Activated naive CD8-positive, alpha-beta T cell treated with anti-CD3 and anti-CD28 coated beads for 36 hours (primary cell): ENCODE results near the gene MTX3. TPM values are rescaled to one million over a fixed set of nuclear protein-coding genes. Genes with fewer than 3 reads are reported as not detected.

ENCODE experiments used
- DNase-seq: peaks from one replicate; pipeline ENCODE4 v3.0.0; 2021
- H3K27ac Mint-ChIP-seq: one replicate; pipeline ENCODE4 v1.8.0; 2022; ENCODE audit warnings: mild to moderate bottlenecking, moderate library complexity, mixed read lengths
- H3K27me3 Mint-ChIP-seq: one replicate; pipeline ENCODE4 v1.8.0; 2022; ENCODE audit warnings: mild to moderate bottlenecking, mixed read lengths
- H3K36me3 Mint-ChIP-seq: one replicate; pipeline ENCODE4 v1.8.0; 2021; ENCODE audit warnings: mild to moderate bottlenecking, mixed read lengths
- H3K4me1 Mint-ChIP-seq: one replicate; pipeline ENCODE4 v1.8.0; 2021; ENCODE audit warnings: mixed read lengths
- H3K4me3 Mint-ChIP-seq: one replicate; pipeline ENCODE4 v1.8.0; 2022; ENCODE audit warnings: mild to moderate bottlenecking, moderate library complexity, mixed read lengths
- H3K9me3 Mint-ChIP-seq: one replicate; pipeline ENCODE4 v1.8.0; 2022; ENCODE audit warnings: mixed read lengths
- total RNA-seq, 2 experiments: library from RNA; stranded (reverse); gene quantifications; one replicate each; pipeline ENCODE4 v1.2.3, GENCODE V29; 2021

MTX3 gene
- total RNA-seq, 2 experiments from 2014 or later, result 15.6 to 16.2 TPM

DNA sequence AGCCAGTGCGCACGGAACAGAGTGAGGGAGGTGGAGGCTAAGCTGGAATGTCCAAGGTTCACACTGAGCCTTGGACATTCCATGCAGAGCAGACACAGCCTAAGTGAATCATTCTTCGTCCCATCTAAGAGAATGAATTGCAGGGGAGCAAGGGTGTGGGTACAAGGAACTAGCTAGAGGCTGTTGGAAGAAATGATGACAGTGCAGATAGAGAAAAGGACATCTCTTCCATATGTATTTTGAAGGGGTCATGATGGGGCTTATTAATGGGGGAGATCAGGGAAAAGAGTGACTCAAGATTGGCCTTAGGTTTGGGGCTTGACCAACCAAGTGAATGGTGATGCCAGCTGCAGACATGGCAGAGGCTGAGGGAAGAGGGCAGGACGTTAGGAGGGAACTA is 59.2 kb downstream of the MTX3 start:
- Mint-ChIP-seq H3K4me1 (peaks cover 3% of the 10 kb centered on the region), H3K27me3 (no peaks in the 10 kb centered on the region), H3K27ac (no peak overlapping the region), H3K9me3 (no peaks in the 10 kb centered on the region), H3K4me3 (no peak overlapping the region), H3K36me3 (no peaks in the 10 kb centered on the region)
- no peak for DNase-seq

- no peaks in the 10 kb centered on the region for H3K9me3 Mint-ChIP-seq
- H3K4me1 Mint-ChIP-seq, result no peaks in the 10 kb centered on the region
- H3K27ac Mint-ChIP-seq, result no peak overlapping the region
- no peaks in the 10 kb centered on the region for H3K27me3 Mint-ChIP-seq
- no peak for DNase-seq
- no peaks in the 10 kb centered on the region for H3K36me3 Mint-ChIP-seq
- H3K4me3 Mint-ChIP-seq, result no peak overlapping the region
Measured at GRCh38 chr5:79931409-79931808, 59.7 kb downstream of the MTX3 start.

DNA sequence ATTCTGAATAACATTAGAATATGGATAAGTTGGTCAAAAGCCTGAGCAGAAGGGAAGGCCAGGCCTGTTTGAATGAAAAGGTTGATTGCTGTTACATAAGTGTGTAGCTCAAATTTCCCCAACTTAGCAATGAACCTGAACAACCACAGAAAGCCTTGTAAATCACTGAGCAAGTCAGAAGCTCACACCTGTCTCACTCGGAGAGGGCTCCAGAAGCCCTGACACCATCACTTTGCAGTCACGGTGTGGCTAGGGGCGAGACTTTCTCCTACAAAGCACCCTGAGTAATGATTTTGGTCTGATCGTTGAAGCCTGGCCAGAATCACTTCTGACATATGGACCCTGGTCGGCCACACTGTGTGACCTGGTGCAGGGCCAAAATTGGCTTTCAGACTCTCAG is 62.0 kb downstream of the MTX3 start:
- Mint-ChIP-seq H3K27ac (no peak overlapping the region), H3K27me3 (no peaks in the 10 kb centered on the region), H3K4me3 (no peak overlapping the region), H3K4me1 (no peaks in the 10 kb centered on the region), H3K36me3 (no peaks in the 10 kb centered on the region), H3K9me3 (no peaks in the 10 kb centered on the region)
- no peak for DNase-seq

Other genes with a start within 250 kb of the MTX3 start
- under 1 TPM; 0.41 to 0.76 TPM for gene THBS4, start 44.1 kb upstream of the MTX3 start, total RNA-seq